Loucy (cell line): ENCODE data around the gene ATP1A3.

Experiments
- CTCF ChIP-seq: fragments of 200-600 bp; sonication (generic); conservative IDR thresholded peaks from 2 replicates; pipeline ENCODE4 v1.5.1; 2014; ENCODE audit warnings: mild to moderate bottlenecking, antibody characterized with exemption, low read length
- EZH2phosphoT487 ChIP-seq: fragments of 200-600 bp; IDR thresholded peaks from 2 replicates; pipeline ENCODE4 v1.6.1; 2018; ENCODE audit warnings: antibody characterized with exemption, mild to moderate bottlenecking, moderate library complexity, borderline replicate concordance

GRCh38 chr19:41990615-41991014 is 3.4 kb downstream of the ATP1A3 start:
- TF ChIP-seq CTCF (no peak), EZH2phosphoT487 (no peak)
